Right atrium auricular region (tissue), 2 donors: ENCODE data around the gene EFEMP2. TPM values are rescaled to one million over a fixed set of nuclear protein-coding genes. Genes with fewer than 3 reads are reported as not detected.

Experiments used
- DNase-seq: peaks from one replicate; pipeline ENCODE4 v3.0.0-alpha.2; 2019; ENCODE audit warnings: low spot score
- H3K27ac ChIP-seq, 2 donors: fragments of 200-600 bp; sonication (generic); 1 replicate in 1 of 2; 2 replicates in 1 of 2; pipeline ENCODE4 v1.5.1; 2016 to 2019
- H3K27me3 ChIP-seq, 2 donors: fragments of 200-600 bp; sonication (generic); one replicate each; pipeline versions ENCODE4 v1.5.1 to v1.6.0; 2017 to 2019
- H3K36me3 ChIP-seq: fragments of 200-600 bp; sonication (generic); one replicate; pipeline ENCODE4 v1.5.1; 2016
- H3K4me1 ChIP-seq, 2 donors: fragments of 200-600 bp; sonication (generic); one replicate each; pipeline versions ENCODE4 v1.5.1 to v1.6.0; 2017 to 2019
- H3K4me3 ChIP-seq, 2 donors: fragments of 200-600 bp; sonication (generic); 1 replicate in 1 of 2; 2 replicates in 1 of 2; pipeline ENCODE4 v1.5.1; 2017 to 2019; ENCODE audit warnings: mild to moderate bottlenecking in 1 of 2, moderate library complexity in 1 of 2
- H3K9me3 ChIP-seq, 2 donors: fragments of 200-600 bp; sonication (generic); one replicate each; pipeline ENCODE4 v1.5.1; 2019
- total RNA-seq, 2 donors: library from RNA; depleted of rRNA; stranded (reverse); fragments of >200 nt; gene quantifications; one replicate each; pipeline ENCODE4 v1.1.0, GENCODE V29; 2016
- TF ChIP-seq, protein P1 (sequence below), 2 donors: fragments of 200-600 bp; sonication (generic); IDR thresholded peaks; one replicate each; pipeline ENCODE4 v1.5.1; 2019; ENCODE audit warnings: antibody characterized with exemption in 2 of 2

EFEMP2 gene
- total RNA-seq, 2 donors from 2014 or later = 117 to 156 TPM

DNA sequence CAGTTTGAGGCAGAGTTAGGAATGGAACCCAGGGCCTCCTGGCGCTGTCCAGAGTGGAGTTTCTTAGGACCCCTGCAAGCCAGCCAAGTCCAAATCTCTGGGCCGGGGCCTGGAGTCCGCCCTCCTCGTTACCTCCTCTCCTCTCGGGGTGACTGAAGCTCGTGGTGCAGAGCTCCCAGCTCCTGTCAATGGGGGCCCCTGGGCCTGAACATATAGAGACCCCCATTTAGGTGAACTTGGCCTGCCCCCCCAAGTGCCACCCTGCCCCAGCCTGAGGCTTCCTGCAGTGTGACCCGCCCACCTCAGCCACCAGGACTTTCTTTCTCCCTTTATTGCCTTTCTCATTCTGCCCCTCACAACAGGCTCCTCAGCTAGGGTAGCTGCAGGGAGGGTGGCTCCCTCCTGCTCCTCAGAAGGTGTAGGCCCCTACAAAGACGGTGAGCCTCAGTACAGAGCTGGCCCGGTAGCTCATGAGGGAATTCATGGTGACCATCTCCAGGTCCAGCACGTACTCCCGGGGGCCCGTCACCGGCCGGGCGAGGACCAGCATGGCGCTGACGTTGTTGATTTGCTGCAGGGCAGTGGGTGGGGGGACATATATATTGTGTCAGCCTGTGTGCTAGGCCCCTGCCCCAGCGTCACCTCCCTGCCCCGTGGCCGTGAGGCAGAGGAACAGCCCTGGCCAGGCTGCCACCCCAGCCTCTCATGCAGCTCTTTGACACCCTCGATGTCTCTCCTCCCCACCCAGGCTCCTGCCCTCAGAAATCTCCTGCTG is 5.9 kb downstream of the EFEMP2 start:
- Histone ChIP-seq H3K36me3 (peaks cover 75% of the 10 kb centered on the region), H3K27ac (no peak overlapping the region), H3K27me3 (no peaks in the 10 kb centered on the region), H3K9me3 (no peaks in the 10 kb centered on the region), H3K4me3 (no peak overlapping the region), H3K4me1 (peaks cover 0 to 40% of the 10 kb centered on the region in 2 donors)
- TF ChIP-seq, protein P1, sequence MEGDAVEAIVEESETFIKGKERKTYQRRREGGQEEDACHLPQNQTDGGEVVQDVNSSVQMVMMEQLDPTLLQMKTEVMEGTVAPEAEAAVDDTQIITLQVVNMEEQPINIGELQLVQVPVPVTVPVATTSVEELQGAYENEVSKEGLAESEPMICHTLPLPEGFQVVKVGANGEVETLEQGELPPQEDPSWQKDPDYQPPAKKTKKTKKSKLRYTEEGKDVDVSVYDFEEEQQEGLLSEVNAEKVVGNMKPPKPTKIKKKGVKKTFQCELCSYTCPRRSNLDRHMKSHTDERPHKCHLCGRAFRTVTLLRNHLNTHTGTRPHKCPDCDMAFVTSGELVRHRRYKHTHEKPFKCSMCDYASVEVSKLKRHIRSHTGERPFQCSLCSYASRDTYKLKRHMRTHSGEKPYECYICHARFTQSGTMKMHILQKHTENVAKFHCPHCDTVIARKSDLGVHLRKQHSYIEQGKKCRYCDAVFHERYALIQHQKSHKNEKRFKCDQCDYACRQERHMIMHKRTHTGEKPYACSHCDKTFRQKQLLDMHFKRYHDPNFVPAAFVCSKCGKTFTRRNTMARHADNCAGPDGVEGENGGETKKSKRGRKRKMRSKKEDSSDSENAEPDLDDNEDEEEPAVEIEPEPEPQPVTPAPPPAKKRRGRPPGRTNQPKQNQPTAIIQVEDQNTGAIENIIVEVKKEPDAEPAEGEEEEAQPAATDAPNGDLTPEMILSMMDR (IDR thresholded peaks at IDR 0.05) = no peak
- DNase-seq = no peak

DNA sequence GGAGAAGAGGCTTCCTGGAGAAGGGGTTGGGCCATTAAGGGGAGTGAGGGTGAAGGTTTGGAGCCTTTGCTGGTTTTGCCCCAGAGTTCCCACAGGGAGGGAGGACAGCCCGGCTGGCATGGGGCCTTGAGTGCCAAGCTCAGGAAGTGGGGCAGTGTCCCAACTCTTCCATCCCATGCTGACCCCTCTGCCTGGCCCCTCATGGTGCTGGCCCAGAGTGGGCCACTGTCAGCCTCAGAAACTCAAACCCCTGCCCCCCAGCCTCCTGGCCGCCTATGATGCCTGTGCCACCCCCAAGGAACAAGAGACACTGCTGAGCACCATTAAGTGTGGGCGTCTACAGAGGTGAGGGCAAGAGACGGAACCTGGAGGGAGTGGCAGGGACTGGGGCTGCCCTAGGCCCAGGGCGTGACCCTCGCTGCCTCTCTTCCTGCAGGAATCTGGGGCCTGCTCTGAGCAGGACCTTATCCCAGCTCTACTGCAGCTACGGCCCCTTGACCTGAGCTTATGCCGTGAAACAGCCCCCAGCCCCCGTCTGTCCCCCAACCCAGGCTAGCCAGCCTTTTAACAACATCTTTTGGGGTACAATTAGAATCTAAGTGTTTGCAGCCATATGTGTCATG is 6.9 kb downstream of the EFEMP2 start:
- Histone ChIP-seq H3K36me3 (peaks cover 77% of the 10 kb centered on the region), H3K27ac (no peak overlapping the region), H3K27me3 (no peaks in the 10 kb centered on the region), H3K9me3 (no peaks in the 10 kb centered on the region), H3K4me1 (peaks cover 0 to 38% of the 10 kb centered on the region in 2 donors), H3K4me3 (no peak overlapping the region)
- no peak for DNase-seq
- TF ChIP-seq, protein P1 (IDR thresholded peaks at IDR 0.05) = no peak

DNA sequence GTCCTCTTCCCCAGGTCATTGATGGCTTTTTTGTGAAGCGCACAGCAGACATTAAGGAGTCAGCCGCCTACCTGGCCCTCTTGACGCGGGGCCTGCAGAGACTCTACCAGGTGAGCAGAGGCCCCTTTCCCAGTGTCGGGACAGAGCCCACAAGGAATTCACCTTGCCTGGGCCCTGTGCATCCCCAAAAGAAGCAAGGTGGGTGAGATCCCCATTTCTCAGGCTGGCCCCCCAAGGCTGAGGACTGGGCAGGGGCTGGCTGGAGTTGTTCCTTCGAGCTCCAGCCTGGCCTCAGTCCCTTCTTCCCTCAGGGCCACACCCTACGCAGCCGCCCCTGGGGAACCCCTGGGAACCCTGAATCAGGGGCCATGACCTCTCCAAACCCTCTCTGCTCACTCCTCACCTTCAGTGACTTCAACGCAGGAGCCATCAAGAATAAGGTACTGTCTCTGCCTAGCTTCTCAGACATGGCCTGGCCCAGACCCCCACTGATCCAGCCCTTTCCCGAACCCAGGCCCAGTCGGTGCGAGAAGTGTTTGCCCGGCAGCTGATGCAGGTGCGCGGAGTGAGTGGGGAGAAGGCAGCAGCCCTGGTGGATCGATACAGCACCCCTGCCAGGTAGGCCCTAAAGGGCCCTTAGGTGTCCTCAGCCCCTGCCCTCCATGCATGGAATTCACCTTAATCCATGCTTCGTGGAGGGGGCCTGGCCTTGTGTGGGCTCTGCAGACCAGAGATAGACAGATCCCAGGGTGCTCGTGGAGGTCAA is 7.7 kb downstream of the EFEMP2 start:
- H3K4me3 ChIP-seq = no peak overlapping the region
- H3K27me3 ChIP-seq = no peaks in the 10 kb centered on the region
- no peak overlapping the region for H3K27ac ChIP-seq
- peaks cover 77% of the 10 kb centered on the region for H3K36me3 ChIP-seq
- H3K4me1 ChIP-seq = peaks cover 0 to 35% of the 10 kb centered on the region in 2 donors
- no peak for DNase-seq
- TF ChIP-seq, protein P1 (IDR thresholded peaks at IDR 0.05) = no peak
- no peaks in the 10 kb centered on the region for H3K9me3 ChIP-seq

DNA sequence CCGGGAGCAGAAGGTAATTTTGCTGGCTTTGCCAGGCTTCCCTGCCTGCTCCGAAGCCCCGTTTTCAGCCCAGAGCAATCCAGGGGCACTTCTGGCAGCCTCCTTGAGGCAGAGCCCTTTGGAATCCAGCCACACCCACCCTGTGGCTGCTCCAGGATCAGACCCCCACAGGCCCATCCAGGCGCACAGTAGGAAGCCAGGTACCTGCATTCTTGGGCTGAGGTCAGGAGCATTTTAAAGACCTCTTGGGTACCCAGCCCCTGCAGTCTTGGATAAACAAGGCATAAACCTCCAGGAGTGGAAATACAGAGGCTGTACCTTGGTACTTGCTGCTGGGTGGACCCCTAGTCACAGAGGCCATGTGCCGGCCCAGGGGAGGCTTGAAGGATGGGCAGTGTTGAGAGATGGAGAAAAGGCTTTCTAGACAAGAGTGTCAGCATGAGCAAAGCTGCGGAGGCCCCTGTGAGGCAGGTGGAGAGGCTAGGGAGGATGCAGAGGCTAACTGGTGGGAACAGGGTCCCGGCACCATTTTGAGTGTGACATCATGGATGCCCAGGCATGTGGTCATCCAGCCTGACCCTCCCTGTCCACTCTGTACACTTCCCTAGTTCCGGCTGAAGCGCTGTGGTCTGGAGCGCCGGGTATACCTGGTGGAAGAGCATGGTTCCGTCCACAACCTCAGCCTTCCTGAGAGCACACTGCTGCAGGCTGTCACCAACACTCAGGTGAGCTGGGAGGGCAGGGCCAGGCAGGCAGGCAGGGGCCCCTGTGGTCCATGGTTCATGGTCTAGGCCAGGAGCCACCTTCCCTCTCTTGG is 8.5 kb downstream of the EFEMP2 start:
- no peaks in the 10 kb centered on the region for H3K9me3 ChIP-seq
- H3K4me3 ChIP-seq = no peak overlapping the region
- peaks cover 70% of the 10 kb centered on the region for H3K36me3 ChIP-seq
- DNase-seq = no peak
- H3K27me3 ChIP-seq = no peaks in the 10 kb centered on the region
- H3K27ac ChIP-seq = no peak overlapping the region
- peaks cover 0 to 39% of the 10 kb centered on the region in 2 donors for H3K4me1 ChIP-seq
- TF ChIP-seq, protein P1 (IDR thresholded peaks at IDR 0.05) = no peak
